ENCODE data around the gene MPHOSPH6.
"Not testable (repeated sequence)": the region's sequence is repeated elsewhere in the genome, so short reads cannot be mapped to it uniquely, and the experiment has no call there.

The MPHOSPH6 gene, protein sequence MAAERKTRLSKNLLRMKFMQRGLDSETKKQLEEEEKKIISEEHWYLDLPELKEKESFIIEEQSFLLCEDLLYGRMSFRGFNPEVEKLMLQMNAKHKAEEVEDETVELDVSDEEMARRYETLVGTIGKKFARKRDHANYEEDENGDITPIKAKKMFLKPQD

GRCh38 chr16:82169861-82170845 lies at the start of gene MPHOSPH6:
MPHOSPH6 (minus strand) TSS chr16:82170224; CDS start chr16:82170175, 49 bp downstream.
- peaks cover 38% of the 10 kb centered on the region for H3K36me3 Mint-ChIP-seq
- H3K4me1 Mint-ChIP-seq = peaks cover 35% of the 10 kb centered on the region
- H3K4me3 Mint-ChIP-seq = peak within 1 kb of the TSS; percentile 88
- peaks cover 3% of the 10 kb centered on the region for H3K9me3 Mint-ChIP-seq
- ATAC-seq (peak; percentile 97), DNase-seq (ENCODE audit: low spot score in 2 of 2) (peak; percentile 87 to 93)
- peak within 1 kb of the TSS; percentile 94 for H3K27ac Mint-ChIP-seq

GRCh38 chr16:82219298-82219697 lies 49.3 kb upstream of the MPHOSPH6 start:
- DNase-seq (ENCODE audit: low spot score in 2 of 2) (no peak), ATAC-seq (no peak)
- H3K4me3 Mint-ChIP-seq = no peak overlapping the region
- H3K36me3 Mint-ChIP-seq = no peaks in the 10 kb centered on the region
- no peak overlapping the region for H3K27ac Mint-ChIP-seq
- no peaks in the 10 kb centered on the region for H3K4me1 Mint-ChIP-seq
- no peaks in the 10 kb centered on the region for H3K9me3 Mint-ChIP-seq

GRCh38 chr16:82209314-82209713 lies 39.3 kb upstream of the MPHOSPH6 start:
- H3K27ac Mint-ChIP-seq; H3K4me3 Mint-ChIP-seq; H3K4me1 Mint-ChIP-seq; H3K9me3 Mint-ChIP-seq; DNase-seq (ENCODE audit: low spot score in 2 of 2); H3K36me3 Mint-ChIP-seq; ATAC-seq: not testable (repeated sequence)

- Mint-ChIP-seq H3K36me3 (no peaks in the 10 kb centered on the region), H3K4me3 (no peak overlapping the region), H3K27ac (no peak overlapping the region), H3K4me1 (peaks cover 11% of the 10 kb centered on the region), H3K9me3 (no peaks in the 10 kb centered on the region)
- ATAC-seq = no peak
- DNase-seq (ENCODE audit: low spot score in 2 of 2) = no peak
Measured at GRCh38 chr16:82203198-82203597, 33.2 kb upstream of the MPHOSPH6 start.

- no peak for ATAC-seq
- peaks cover 11% of the 10 kb centered on the region for H3K4me1 Mint-ChIP-seq
- H3K4me3 Mint-ChIP-seq = no peak overlapping the region
- no peaks in the 10 kb centered on the region for H3K9me3 Mint-ChIP-seq
- no peak for DNase-seq (ENCODE audit: low spot score in 2 of 2)
- H3K27ac Mint-ChIP-seq = no peak overlapping the region
- H3K36me3 Mint-ChIP-seq = no peaks in the 10 kb centered on the region
Measured at GRCh38 chr16:82201926-82202325, 31.9 kb upstream of the MPHOSPH6 start.

GRCh38 chr16:82201351-82201750 lies 31.3 kb upstream of the MPHOSPH6 start:
- no peak for ATAC-seq
- H3K36me3 Mint-ChIP-seq = no peaks in the 10 kb centered on the region
- no peak overlapping the region for H3K27ac Mint-ChIP-seq
- peaks cover 11% of the 10 kb centered on the region for H3K4me1 Mint-ChIP-seq
- no peaks in the 10 kb centered on the region for H3K9me3 Mint-ChIP-seq
- H3K4me3 Mint-ChIP-seq = no peak overlapping the region
- no peak for DNase-seq (ENCODE audit: low spot score in 2 of 2)

DNA sequence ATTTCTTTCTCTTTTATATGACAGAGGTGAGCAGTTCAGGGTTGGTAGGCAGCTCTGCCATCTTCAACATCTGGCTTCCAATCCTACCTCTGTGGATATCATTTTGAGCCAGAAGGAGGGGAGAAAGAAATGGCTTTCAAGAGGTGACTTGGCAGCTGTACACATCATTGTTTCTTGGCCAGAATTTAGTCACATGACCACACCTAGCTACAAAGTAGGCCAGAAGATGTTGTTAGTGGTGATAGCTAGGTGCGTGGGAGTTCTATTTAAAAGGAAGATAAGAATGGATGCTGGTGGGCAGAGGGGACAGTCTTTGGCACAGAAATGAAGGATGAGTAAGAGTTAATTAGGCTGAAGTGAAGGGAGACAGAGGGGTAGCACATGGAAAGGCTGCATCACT lies 29.2 kb upstream of the MPHOSPH6 start:
- DNase-seq (ENCODE audit: low spot score in 2 of 2) (no peak), ATAC-seq (peak; percentile 74)
- H3K36me3 Mint-ChIP-seq = no peaks in the 10 kb centered on the region
- peak overlapping the region; percentile 1 for H3K27ac Mint-ChIP-seq
- no peaks in the 10 kb centered on the region for H3K9me3 Mint-ChIP-seq
- H3K4me3 Mint-ChIP-seq = no peak overlapping the region
- H3K4me1 Mint-ChIP-seq = peaks cover 11% of the 10 kb centered on the region

GRCh38 chr16:82197540-82198240 lies 27.7 kb upstream of the MPHOSPH6 start:
- Mint-ChIP-seq H3K9me3 (no peaks in the 10 kb centered on the region), H3K4me3 (no peak overlapping the region), H3K27ac (no peak overlapping the region), H3K4me1 (peaks cover 19% of the 10 kb centered on the region), H3K36me3 (no peaks in the 10 kb centered on the region)
- ATAC-seq = no peak
- DNase-seq (ENCODE audit: low spot score in 2 of 2) = no peak

DNA sequence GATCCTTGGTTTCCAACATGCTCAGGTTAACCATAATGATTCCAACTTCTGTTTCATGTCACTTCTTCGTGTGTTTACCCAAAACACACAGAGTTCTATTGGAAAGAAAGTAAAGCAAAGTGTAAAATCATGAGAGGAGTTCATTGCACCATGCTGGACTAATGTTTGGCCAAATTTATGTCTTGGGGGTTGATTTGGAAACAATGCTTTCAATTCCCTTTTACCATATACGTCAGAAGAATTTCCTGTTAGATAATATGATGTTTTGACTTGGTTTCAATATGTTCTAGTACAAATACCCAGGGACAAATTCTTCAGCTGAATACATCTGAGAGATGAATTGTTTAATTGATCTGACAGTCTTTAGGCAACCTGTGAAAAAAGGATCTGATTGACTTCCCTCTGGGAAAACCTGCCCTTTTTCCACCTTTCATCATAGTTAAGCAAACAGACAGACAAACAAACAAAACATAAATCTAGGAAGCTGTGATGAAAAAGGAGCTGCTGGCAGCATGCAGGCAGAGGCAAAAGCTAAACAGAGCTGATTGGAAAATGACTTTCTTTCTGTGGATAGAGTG lies 26.0 kb upstream of the MPHOSPH6 start:
- Mint-ChIP-seq H3K4me3 (no peak overlapping the region), H3K27ac (no peak overlapping the region), H3K36me3 (no peaks in the 10 kb centered on the region), H3K9me3 (no peaks in the 10 kb centered on the region), H3K4me1 (peaks cover 25% of the 10 kb centered on the region)
- ATAC-seq (no peak), DNase-seq (ENCODE audit: low spot score in 2 of 2) (no peak)

GRCh38 chr16:82194086-82194485 lies 24.1 kb upstream of the MPHOSPH6 start:
- DNase-seq (ENCODE audit: low spot score in 2 of 2) (no peak), ATAC-seq (no peak)
- H3K4me3 Mint-ChIP-seq = no peak overlapping the region
- H3K4me1 Mint-ChIP-seq = peaks cover 20% of the 10 kb centered on the region
- no peak overlapping the region for H3K27ac Mint-ChIP-seq
- H3K36me3 Mint-ChIP-seq = no peaks in the 10 kb centered on the region
- no peaks in the 10 kb centered on the region for H3K9me3 Mint-ChIP-seq

- Mint-ChIP-seq H3K4me3 (peak overlapping the region; percentile 3), H3K9me3 (no peaks in the 10 kb centered on the region), H3K4me1 (peaks cover 15% of the 10 kb centered on the region), H3K27ac (peak overlapping the region; percentile 53), H3K36me3 (no peaks in the 10 kb centered on the region)
- peak; percentile 98 for ATAC-seq
- peak in 1 of 2 donors; percentile 49 for DNase-seq (ENCODE audit: low spot score in 2 of 2)
Measured at GRCh38 chr16:82192665-82193064, 22.6 kb upstream of the MPHOSPH6 start.

- no peak overlapping the region for H3K27ac Mint-ChIP-seq
- ATAC-seq = no peak
- H3K36me3 Mint-ChIP-seq = no peaks in the 10 kb centered on the region
Measured at GRCh38 chr16:82190386-82190785, 20.4 kb upstream of the MPHOSPH6 start.

GRCh38 chr16:82187829-82188228 lies 17.8 kb upstream of the MPHOSPH6 start:
- DNase-seq (ENCODE audit: low spot score in 2 of 2) = no peak
- no peak overlapping the region for H3K27ac Mint-ChIP-seq
- H3K4me3 Mint-ChIP-seq = no peak overlapping the region
- H3K36me3 Mint-ChIP-seq = no peaks in the 10 kb centered on the region
- peaks cover 8% of the 10 kb centered on the region for H3K4me1 Mint-ChIP-seq
- no peaks in the 10 kb centered on the region for H3K9me3 Mint-ChIP-seq
- ATAC-seq = peak; percentile 68

More at GRCh38 chr16:82190386-82190785, 20.4 kb upstream of the MPHOSPH6 start:
- Mint-ChIP-seq H3K4me1 (peaks cover 15% of the 10 kb centered on the region), H3K9me3 (no peaks in the 10 kb centered on the region), H3K4me3 (no peak overlapping the region)
- no peak for DNase-seq (ENCODE audit: low spot score in 2 of 2)

- no peak for ATAC-seq
- H3K36me3 Mint-ChIP-seq = no peaks in the 10 kb centered on the region
- no peaks in the 10 kb centered on the region for H3K4me1 Mint-ChIP-seq
- H3K27ac Mint-ChIP-seq = no peak overlapping the region
- no peak for DNase-seq (ENCODE audit: low spot score in 2 of 2)
- H3K4me3 Mint-ChIP-seq = no peak overlapping the region
- H3K9me3 Mint-ChIP-seq = no peaks in the 10 kb centered on the region
Measured at GRCh38 chr16:82185012-82185411, 15.0 kb upstream of the MPHOSPH6 start.

GRCh38 chr16:82184213-82184612 lies 14.2 kb upstream of the MPHOSPH6 start:
- no peak overlapping the region for H3K4me3 Mint-ChIP-seq
- no peak for DNase-seq (ENCODE audit: low spot score in 2 of 2)
- no peaks in the 10 kb centered on the region for H3K36me3 Mint-ChIP-seq
- no peak for ATAC-seq
- no peak overlapping the region for H3K27ac Mint-ChIP-seq
- no peaks in the 10 kb centered on the region for H3K4me1 Mint-ChIP-seq
- no peaks in the 10 kb centered on the region for H3K9me3 Mint-ChIP-seq

Measured in stimulated activated effector memory CD8-positive, alpha-beta T cell treated with anti-CD3 and anti-CD28 coated beads, Interleukin-12 subunit alpha, Interleukin-12 subunit beta, amount 100 ng/mL, for 72 hours (primary cell).